Globus pallidus (tissue), 1 donor: ENCODE data around the gene ABL1.
"Not testable (repeated sequence)": the region's sequence is repeated elsewhere in the genome, so short reads cannot be mapped to it uniquely, and the experiment has no call there.

Experiments used
- DNase-seq: peaks from one replicate; pipeline ENCODE4 v3.0.0-alpha.2; 2015; ENCODE audit warnings: low spot score

Gene ABL1

GRCh38 chr9:130903194-130904069, 68.4 kb downstream of the ABL1 start:
- no peak for DNase-seq

- no peak for DNase-seq
Observed at GRCh38 chr9:130904070-130905044, 69.3 kb downstream of the ABL1 start.

- no peak for DNase-seq
Observed at GRCh38 chr9:130905125-130905901, 70.3 kb downstream of the ABL1 start.

- no peak for DNase-seq
Observed at GRCh38 chr9:130905902-130906734, 71.1 kb downstream of the ABL1 start.

GRCh38 chr9:130906735-130907416, 71.8 kb downstream of the ABL1 start:
- no peak for DNase-seq

GRCh38 chr9:130908146-130908877, 73.3 kb downstream of the ABL1 start:
- DNase-seq: no peak

GRCh38 chr9:130908878-130909355, 73.9 kb downstream of the ABL1 start:
- no peak for DNase-seq

- not testable (repeated sequence) for DNase-seq
Observed at GRCh38 chr9:130910041-130910440, 75.0 kb downstream of the ABL1 start.

- not testable (repeated sequence) for DNase-seq
Observed at GRCh38 chr9:130910670-130911069, 75.6 kb downstream of the ABL1 start.

GRCh38 chr9:130911254-130912049, 76.4 kb downstream of the ABL1 start:
- no peak for DNase-seq

- DNase-seq: peak; percentile 52
Observed at GRCh38 chr9:130912932-130913598, 78.0 kb downstream of the ABL1 start.

- no peak for DNase-seq
Observed at GRCh38 chr9:130913599-130914416, 78.8 kb downstream of the ABL1 start.

GRCh38 chr9:130914417-130915095, 79.5 kb downstream of the ABL1 start:
- no peak for DNase-seq

- DNase-seq: no peak
Observed at GRCh38 chr9:130915096-130915447, 80.0 kb downstream of the ABL1 start.

GRCh38 chr9:130917168-130917960, 82.3 kb downstream of the ABL1 start:
- DNase-seq: no peak
